Activated CD4-positive, alpha-beta memory T cell treated with anti-CD3 and anti-CD28 coated beads for 36 hours (primary cell): ENCODE measurements around the gene TICRR. TPM values are rescaled to one million over a fixed set of nuclear protein-coding genes. Genes with fewer than 3 reads are reported as not detected.

Experiments used
- CTCF ChIA-PET: fragments of 350-600 bp; sonication (Branson Sonifier 250); formaldehyde crosslinking; loops from one replicate; lab custom pipeline; 2021; ENCODE audit warnings: antibody characterized with exemption, inconsistent platforms; lab: Charles Lee
- POLR2A ChIA-PET: fragments of 350-600 bp; sonication (Branson Sonifier 250); formaldehyde crosslinking; loops from one replicate; lab custom pipeline; 2021; ENCODE audit warnings: antibody characterized with exemption; lab: Charles Lee
- DNase-seq: peaks from one replicate; pipeline ENCODE4 v3.0.0-alpha.2; 2020
- H3K27ac Mint-ChIP-seq: one replicate; pipeline ENCODE4 v1.8.0; 2021; ENCODE audit warnings: mixed read lengths
- H3K27me3 Mint-ChIP-seq: one replicate; pipeline ENCODE4 v1.8.0; 2021; ENCODE audit warnings: mixed read lengths
- H3K36me3 Mint-ChIP-seq: one replicate; pipeline ENCODE4 v1.8.0; 2021; ENCODE audit warnings: mixed read lengths
- H3K4me1 Mint-ChIP-seq: one replicate; pipeline ENCODE4 v1.8.0; 2021; ENCODE audit warnings: low read depth, mixed read lengths
- H3K4me3 Mint-ChIP-seq: one replicate; pipeline ENCODE4 v1.8.0; 2021; ENCODE audit warnings: mild to moderate bottlenecking, mixed read lengths
- H3K9me3 Mint-ChIP-seq: one replicate; pipeline ENCODE4 v1.8.0; 2021; ENCODE audit warnings: mixed read lengths
- intact Hi-C: fragments of 100-400 bp; cut with micrococcal nuclease; formaldehyde crosslinking; loops from one replicate; pipeline ENCODE4 v1.15.1; 2023
- total RNA-seq, 2 experiments: library from RNA; stranded (reverse); gene quantifications; one replicate each; pipeline ENCODE4 v1.2.3, GENCODE V29; 2021

TICRR gene
- total RNA-seq, 2 experiments from 2014 or later, result 16.8 to 18.0 TPM

DNA sequence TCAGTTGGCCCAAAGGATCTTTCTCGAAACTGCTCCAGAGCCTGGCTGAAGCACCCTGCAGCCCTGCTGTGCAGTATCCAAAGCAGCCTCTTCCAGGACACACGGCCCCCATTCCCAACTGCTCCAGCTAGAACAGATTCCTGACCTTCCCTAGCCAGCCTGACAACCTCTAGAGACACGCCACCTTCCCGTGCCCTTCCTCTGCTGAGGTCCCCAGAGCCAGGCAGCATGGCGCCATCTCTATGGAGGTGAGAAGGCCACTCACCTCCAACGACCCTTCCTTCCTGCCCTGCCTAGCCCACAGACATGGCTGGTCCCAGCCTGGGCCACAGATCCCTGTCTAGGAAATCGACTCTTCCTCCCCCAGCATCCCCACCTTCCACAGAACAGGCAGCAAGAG is 76.9 kb downstream of the TICRR start:
- Mint-ChIP-seq H3K36me3 (no peaks in the 10 kb centered on the region), H3K4me3 (no peak overlapping the region), H3K27ac (no peak overlapping the region)

DNA sequence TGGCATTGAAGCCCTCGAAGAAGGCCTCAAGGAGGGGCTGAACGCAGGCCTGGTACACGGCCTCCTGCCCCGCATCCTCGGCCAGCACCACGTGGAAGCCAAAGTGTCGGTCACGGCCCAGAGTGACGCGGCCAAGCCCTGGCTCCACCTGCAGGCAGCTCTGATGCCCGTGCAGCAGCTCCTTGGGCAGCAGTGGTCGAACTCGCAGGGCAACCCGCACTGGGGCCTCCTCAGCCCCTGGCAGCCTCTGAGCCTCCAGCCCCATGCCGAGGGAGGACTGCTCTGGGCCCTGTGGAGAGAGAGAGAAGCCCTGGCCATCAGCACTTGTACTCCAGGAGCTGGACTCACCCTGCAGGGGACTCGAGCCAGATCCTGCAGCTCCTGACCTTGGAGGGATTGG is 77.4 kb downstream of the TICRR start:
- H3K36me3 Mint-ChIP-seq, result no peaks in the 10 kb centered on the region
- DNase-seq, result no peak
- peaks cover 13% of the 10 kb centered on the region for H3K4me1 Mint-ChIP-seq
- intact Hi-C loops, result no loop called here
- ChIA-PET POLR2A (no interaction called here), CTCF (interaction anchor here (0.6 to 1.4 kb wide), 2 partner anchors 21 to 74 kb away, joined by 3 read pairs; no protein-coding TSS in a partner anchor)
- H3K4me3 Mint-ChIP-seq, result no peak overlapping the region
- peaks cover 33% of the 10 kb centered on the region for H3K27me3 Mint-ChIP-seq
- H3K27ac Mint-ChIP-seq, result no peak overlapping the region
- no peaks in the 10 kb centered on the region for H3K9me3 Mint-ChIP-seq

More for the DNA sequence above, 76.9 kb downstream of the TICRR start:
- Mint-ChIP-seq H3K9me3 (no peaks in the 10 kb centered on the region), H3K27me3 (peaks cover 34% of the 10 kb centered on the region), H3K4me1 (peaks cover 13% of the 10 kb centered on the region)
- ChIA-PET POLR2A (no interaction called here), CTCF (interaction anchor here (0.6 to 1.4 kb wide), 2 partner anchors 21 to 74 kb away, joined by 3 read pairs; no protein-coding TSS in a partner anchor)
- intact Hi-C loops, result no loop called here
- DNase-seq, result no peak

DNA sequence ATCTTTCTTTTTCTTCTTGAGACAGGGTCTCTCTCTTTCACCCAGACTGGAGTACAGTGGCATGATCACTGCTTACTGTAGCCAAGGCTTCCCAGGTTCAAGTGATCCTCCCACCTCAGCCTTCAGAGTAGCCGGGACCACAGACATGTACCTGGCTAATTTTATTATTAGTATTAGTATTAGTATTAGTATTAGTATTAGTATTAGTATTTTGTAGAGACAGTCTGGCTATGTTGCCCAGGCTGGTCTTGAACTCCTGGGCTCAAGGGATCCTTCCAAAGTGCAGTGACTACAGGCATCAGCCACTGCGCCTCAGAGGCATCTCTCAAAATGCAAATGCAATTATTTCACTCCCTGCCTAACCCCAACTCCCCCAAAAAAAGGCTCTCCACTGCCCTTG is 78.3 kb downstream of the TICRR start:
- Mint-ChIP-seq H3K36me3 (no peaks in the 10 kb centered on the region), H3K9me3 (no peaks in the 10 kb centered on the region), H3K27me3 (peaks cover 36% of the 10 kb centered on the region), H3K27ac (no peak overlapping the region), H3K4me1 (peaks cover 13% of the 10 kb centered on the region), H3K4me3 (no peak overlapping the region)
- CTCF ChIA-PET, result interaction anchor here (1.4 kb wide), 1 partner anchor 20 kb away, joined by 3 read pairs; no protein-coding TSS in a partner anchor
- POLR2A ChIA-PET, result no interaction called here
- intact Hi-C loops, result no loop called here
- no peak for DNase-seq

DNA sequence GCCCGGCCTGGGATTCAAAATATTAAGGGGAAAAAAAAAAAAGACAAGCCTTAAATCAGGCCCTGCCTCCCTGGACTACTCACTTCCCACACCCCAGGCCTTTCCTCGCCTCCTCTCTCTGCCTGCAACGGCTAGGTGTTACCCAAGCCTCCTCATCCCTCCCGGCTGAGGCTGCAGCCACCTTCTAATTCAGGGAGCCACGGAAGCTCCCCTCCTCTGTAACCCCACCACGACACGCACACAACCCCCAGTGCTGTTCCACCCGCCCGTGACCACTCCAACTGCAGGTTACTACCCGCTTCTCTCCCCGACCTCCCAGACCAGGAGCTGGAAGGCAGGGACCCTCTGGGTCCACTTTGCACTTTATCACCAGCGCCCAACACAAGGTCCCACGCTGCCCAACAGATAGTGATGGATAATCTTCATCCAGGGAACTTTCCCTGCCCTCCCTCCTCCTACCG is 79.1 kb downstream of the TICRR start:
- peaks cover 13% of the 10 kb centered on the region for H3K4me1 Mint-ChIP-seq
- CTCF ChIA-PET, result no interaction called here
- peaks cover 39% of the 10 kb centered on the region for H3K27me3 Mint-ChIP-seq
- no peak overlapping the region for H3K27ac Mint-ChIP-seq
- peak overlapping the region; percentile 50 for H3K4me3 Mint-ChIP-seq
- no peak for DNase-seq
- H3K9me3 Mint-ChIP-seq, result no peaks in the 10 kb centered on the region
- POLR2A ChIA-PET, result no interaction called here
- intact Hi-C loops, result no loop called here
- no peaks in the 10 kb centered on the region for H3K36me3 Mint-ChIP-seq

DNA sequence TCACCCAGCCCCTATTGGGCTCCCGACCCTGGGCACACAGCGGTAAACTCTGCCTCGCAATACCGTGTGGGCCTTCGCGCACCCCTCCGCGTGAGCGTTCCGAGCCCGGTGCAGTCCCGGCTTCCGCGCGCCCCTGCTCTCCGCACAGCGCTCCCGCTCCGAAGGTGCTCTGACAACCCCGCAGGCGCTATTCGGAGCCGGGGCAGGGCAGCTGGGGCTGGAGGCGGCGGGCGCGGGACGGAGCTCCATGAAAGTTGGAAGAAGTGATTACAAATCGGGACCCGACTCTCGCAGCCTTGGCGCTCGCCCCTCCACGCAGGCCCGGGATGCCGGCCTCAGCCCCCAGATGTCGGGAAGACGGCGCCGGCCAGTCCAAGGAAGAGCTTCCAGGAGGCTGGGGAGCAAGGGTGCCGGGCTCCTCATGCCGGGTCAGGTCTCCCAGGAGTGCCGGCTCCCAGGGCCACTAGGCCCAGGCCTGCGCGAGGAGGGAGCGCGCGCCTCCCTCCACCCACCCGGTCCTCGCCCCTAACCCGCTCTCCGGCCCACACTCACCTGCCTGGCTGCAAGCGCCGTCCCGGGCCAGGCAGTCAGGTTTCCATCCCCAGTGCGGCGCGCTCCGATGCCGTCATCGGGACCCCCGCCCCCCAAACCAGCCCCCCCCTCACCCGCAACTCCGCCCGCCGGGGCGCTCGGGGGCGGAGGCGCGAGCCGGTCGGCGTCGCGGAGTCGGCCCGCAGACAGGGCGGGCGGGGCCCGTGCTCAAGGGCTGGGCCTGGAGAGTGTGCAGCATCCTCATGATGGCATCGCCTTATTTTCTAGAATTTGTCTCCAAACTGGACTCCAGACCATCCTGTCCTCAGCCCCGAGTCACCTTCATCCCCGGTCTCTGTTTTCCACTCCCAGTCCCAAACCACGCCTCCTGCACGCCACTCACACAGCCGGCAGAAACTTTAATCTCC is 79.9 kb downstream of the TICRR start, which contains the start of gene KIF7:
Gene KIF7 (minus strand): TSS at position 621 of the 959 bp plus-strand sequence. CDS start 2,537 bp downstream, outside the sequence.
- peaks cover 13% of the 10 kb centered on the region for H3K4me1 Mint-ChIP-seq
- peaks cover 39% of the 10 kb centered on the region for H3K27me3 Mint-ChIP-seq
- peak; percentile 37 for DNase-seq
- peak within 1 kb of the TSS; percentile 52 for H3K4me3 Mint-ChIP-seq
- H3K27ac Mint-ChIP-seq, result no peak within 1 kb of the TSS
- H3K36me3 Mint-ChIP-seq, result no peaks in the 10 kb centered on the region
- intact Hi-C loops, result no loop called here
- H3K9me3 Mint-ChIP-seq, result no peaks in the 10 kb centered on the region
- ChIA-PET CTCF (no interaction called here), POLR2A (no interaction called here)

DNA sequence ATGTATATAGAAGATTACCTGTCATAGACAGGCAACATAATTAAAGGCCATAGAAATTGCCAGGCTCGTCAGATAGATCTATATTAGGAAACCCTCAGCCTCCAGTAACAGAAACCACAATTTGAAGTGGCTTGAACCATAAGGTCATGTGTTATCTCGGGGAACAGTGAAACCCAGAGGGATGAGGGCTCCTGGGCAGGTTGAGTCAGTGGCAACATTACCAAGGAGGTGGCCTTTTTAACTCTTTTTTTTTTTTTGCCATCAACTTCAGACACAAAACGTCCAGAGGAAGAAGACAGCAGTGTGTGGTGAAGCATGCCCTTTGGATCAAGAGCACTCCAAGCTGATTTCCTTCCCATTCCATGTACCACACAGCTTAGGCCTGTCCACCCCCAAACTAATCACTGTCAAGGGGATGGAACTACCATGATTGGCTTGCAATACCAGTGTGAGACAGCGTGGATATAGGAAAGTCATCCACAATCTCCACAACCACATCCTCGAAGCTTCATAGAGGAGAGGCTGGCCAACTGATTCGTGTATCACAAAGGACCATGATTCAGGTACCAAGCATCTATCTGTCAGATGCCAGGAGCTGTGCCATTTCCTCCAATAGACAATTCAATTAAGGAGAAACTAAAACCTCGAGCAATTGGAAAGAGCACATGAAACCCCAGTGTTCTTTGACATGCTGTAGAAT is 81.0 kb downstream of the TICRR start:
- Mint-ChIP-seq H3K27me3 (peaks cover 39% of the 10 kb centered on the region), H3K36me3 (no peaks in the 10 kb centered on the region), H3K4me3 (no peak overlapping the region), H3K9me3 (no peaks in the 10 kb centered on the region), H3K27ac (no peak overlapping the region), H3K4me1 (peaks cover 13% of the 10 kb centered on the region)
- DNase-seq, result no peak
- POLR2A ChIA-PET, result no interaction called here
- intact Hi-C loops, result no loop called here
- CTCF ChIA-PET, result no interaction called here

DNA sequence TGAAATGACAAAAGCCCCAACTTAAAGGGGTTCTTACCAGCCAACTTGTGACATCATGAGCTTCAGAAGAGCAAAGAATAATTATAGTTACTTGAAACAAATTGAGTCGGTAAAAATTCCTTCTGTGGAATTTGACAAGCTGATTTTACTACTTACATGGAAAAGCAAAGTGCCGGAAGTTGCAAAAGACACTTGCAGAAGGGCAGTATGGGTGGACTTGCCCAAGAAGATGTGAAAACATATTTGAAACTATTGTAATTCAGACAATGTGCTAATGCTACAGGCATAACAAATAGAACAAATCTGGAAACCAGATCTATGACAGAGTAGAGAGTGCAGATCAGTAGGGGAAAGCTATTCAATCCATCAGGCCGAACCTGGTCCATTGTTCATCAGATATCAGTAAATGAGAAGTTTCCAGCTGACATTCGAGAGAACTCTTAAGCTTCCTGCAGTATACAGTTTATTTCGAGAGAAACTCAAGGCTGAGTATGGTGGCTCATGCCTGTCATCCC is 82.5 kb downstream of the TICRR start:
- ChIA-PET POLR2A (no interaction called here), CTCF (interaction anchor here (0.8 kb wide), 1 partner anchor 11 kb away, joined by 3 read pairs; no protein-coding TSS in a partner anchor)
- H3K4me3 Mint-ChIP-seq, result no peak overlapping the region
- H3K27ac Mint-ChIP-seq, result no peak overlapping the region
- H3K9me3 Mint-ChIP-seq, result no peaks in the 10 kb centered on the region
- H3K4me1 Mint-ChIP-seq, result peaks cover 13% of the 10 kb centered on the region
- intact Hi-C loops, result no loop called here
- DNase-seq, result no peak
- peaks cover 38% of the 10 kb centered on the region for H3K27me3 Mint-ChIP-seq
- H3K36me3 Mint-ChIP-seq, result no peaks in the 10 kb centered on the region

DNA sequence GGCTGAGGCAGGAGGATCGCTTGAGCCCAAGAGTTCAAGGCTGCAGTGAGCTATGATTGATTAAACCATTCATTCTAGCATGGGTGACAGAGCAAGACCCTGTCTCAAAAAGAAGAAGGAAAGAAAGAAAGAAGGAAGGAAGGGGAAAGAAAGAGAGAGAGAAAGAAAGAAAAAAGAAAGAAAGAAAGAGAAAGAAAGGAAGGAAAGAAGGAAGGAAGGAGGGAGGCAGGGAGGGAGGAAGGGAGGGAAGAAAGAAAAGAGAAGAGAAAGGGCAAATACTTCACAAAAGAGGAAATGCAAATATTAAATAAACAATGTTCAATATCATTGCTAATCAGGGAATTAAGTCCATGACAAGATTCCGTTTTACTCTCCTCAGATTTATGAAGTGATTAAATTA is 84.0 kb downstream of the TICRR start:
- intact Hi-C loops, result no loop called here
- no peak for DNase-seq
- H3K27me3 Mint-ChIP-seq, result peaks cover 30% of the 10 kb centered on the region
- H3K4me1 Mint-ChIP-seq, result peaks cover 13% of the 10 kb centered on the region
- H3K4me3 Mint-ChIP-seq, result no peak overlapping the region
- no peaks in the 10 kb centered on the region for H3K9me3 Mint-ChIP-seq
- POLR2A ChIA-PET, result no interaction called here
- H3K27ac Mint-ChIP-seq, result no peak overlapping the region
- CTCF ChIA-PET, result interaction anchor here (1.4 kb wide), 1 partner anchor 14 kb away, joined by 3 read pairs; no protein-coding TSS in a partner anchor
- H3K36me3 Mint-ChIP-seq, result no peaks in the 10 kb centered on the region

DNA sequence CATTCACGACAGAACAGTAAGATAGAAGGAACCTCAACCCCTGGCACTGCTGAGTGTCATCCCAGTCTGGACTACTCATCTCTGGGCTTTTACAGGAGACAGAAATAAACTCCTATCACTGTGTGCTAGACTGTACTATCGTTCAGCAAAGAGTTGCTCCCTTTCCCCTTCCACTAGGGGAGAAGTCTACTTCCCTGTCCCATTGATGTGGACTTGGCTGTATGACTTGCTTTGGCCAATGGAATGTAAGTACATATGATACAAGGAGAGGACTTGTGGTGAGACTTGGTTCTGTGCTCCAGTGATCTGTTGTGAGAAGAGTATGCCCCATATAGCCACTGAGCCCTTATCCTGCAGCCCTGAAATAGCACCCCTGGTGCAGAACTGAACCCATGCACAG is 85.3 kb downstream of the TICRR start:
- Mint-ChIP-seq H3K4me1 (peaks cover 11% of the 10 kb centered on the region), H3K4me3 (no peak overlapping the region), H3K27me3 (peaks cover 31% of the 10 kb centered on the region), H3K9me3 (no peaks in the 10 kb centered on the region), H3K36me3 (no peaks in the 10 kb centered on the region), H3K27ac (no peak overlapping the region)
- ChIA-PET CTCF (interaction anchor here (0.7 to 2.5 kb wide), 2 partner anchors 13 kb away, joined by 3 to 9 read pairs; no protein-coding TSS in a partner anchor), POLR2A (no interaction called here)
- intact Hi-C loops, result no loop called here
- no peak for DNase-seq

DNA sequence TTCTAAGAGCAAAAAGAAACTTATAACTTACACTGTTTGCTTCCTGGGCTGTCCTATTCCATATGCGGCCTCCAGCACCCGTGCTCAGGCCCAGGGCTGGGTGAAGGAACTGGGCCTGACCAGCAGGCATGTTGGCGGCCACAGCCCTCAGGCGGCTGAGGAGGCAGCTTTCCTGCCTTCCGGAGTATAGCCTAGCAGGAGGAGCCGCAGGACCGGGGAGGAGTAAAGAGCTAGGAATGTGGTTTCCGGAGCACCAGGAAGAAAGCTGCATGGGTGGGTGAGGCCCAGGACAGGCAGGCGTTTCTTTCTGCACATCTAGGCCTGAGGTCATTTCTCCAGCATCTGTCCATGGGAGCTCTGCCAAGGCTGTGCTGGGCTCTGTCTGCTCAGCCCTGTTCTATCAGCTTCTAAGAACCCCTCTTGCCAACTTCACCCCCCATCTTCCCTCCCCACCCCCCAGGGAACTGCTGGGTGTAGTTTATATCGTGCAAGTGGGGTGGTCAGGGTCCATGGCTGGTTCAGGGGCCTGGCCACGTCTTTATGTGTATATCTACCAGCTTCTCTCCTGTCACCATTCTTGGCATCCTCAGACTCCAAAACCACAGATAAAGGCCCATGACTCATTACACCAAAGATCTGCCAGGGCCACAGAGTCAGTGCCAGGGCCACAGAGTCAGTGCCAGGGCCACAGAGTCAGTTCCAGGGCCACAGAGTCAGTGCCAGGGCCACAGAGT is 87.8 kb downstream of the TICRR start:
- DNase-seq, result no peak
- Mint-ChIP-seq H3K36me3 (no peaks in the 10 kb centered on the region), H3K27me3 (peaks cover 18% of the 10 kb centered on the region), H3K4me3 (no peak overlapping the region), H3K27ac (no peak overlapping the region), H3K4me1 (peaks cover 4% of the 10 kb centered on the region), H3K9me3 (no peaks in the 10 kb centered on the region)
- CTCF ChIA-PET, result interaction anchor here (0.8 to 2.5 kb wide), 3 partner anchors 10 to 64 kb away, joined by 3 to 9 read pairs (median 3); no protein-coding TSS in a partner anchor
- intact Hi-C loops, result no loop called here
- POLR2A ChIA-PET, result no interaction called here
